PC-9 (cell line): Measurements from ENCODE around the gene GON4L. TPM values are rescaled to one million over a fixed set of nuclear protein-coding genes. Genes with fewer than 3 reads are reported as not detected.

Experiments used
- BruUV-seq: library from RNA; stranded (reverse); fragments of 400-500 nt; replicated peaks from 2 replicates; lab custom pipeline; 2021; lab: Mats Ljungman, UMichigan
- CTCF ChIA-PET: fragments of 300-600 bp; sonication (Branson Sonifier 250); formaldehyde crosslinking; loops from one replicate; lab custom pipeline; 2022; ENCODE audit warnings: antibody characterized with exemption; lab: Charles Lee
- POLR2A ChIA-PET: fragments of 300-600 bp; sonication (Branson Sonifier 250); formaldehyde crosslinking; loops from one replicate; lab custom pipeline; 2022; ENCODE audit warnings: antibody characterized with exemption; ENCODE audit not compliant: unreplicated experiment; lab: Charles Lee
- DNase-seq, 2 experiments: peaks; one replicate each; pipeline versions ENCODE4 v3.0.0 to v3.0.0-alpha.2; 2015 to 2022; ENCODE audit warnings: mixed read lengths in 1 of 2
- H2AFZ ChIP-seq: fragments of 200-600 bp; sonication (generic); 2 replicates; pipeline ENCODE4 v1.8.1; 2017; ENCODE audit warnings: antibody characterized with exemption
- H3F3A ChIP-seq: fragments of 200-600 bp; sonication (generic); 2 replicates; pipeline ENCODE4 v1.8.1; 2017; ENCODE audit warnings: antibody characterized with exemption, mild to moderate bottlenecking, low read depth; ENCODE audit not compliant: insufficient read depth
- H3K27ac ChIP-seq: fragments of 200-600 bp; sonication (generic); 2 replicates; pipeline ENCODE4 v1.6.1; 2016; ENCODE audit warnings: mixed run types
- H3K27me3 ChIP-seq: fragments of 200-600 bp; sonication (generic); 2 replicates; pipeline ENCODE4 v1.6.1; 2016; ENCODE audit warnings: low read depth, mixed run types; ENCODE audit not compliant: insufficient read depth
- H3K36me3 ChIP-seq: fragments of 200-600 bp; sonication (generic); 2 replicates; pipeline ENCODE4 v1.6.1; 2016; ENCODE audit warnings: low read depth, mixed run types
- H3K4me1 ChIP-seq: fragments of 200-600 bp; sonication (generic); replicated peaks from 2 replicates; pipeline ENCODE4 v1.6.1; 2016; ENCODE audit warnings: mixed run types; ENCODE audit not compliant: insufficient read depth
- H3K4me2 ChIP-seq: fragments of 200-600 bp; sonication (generic); 2 replicates; pipeline ENCODE4 v1.6.1; 2017; ENCODE audit warnings: mixed run types
- H3K4me3 ChIP-seq: fragments of 200-600 bp; sonication (generic); 2 replicates; pipeline ENCODE4 v1.6.1; 2016; ENCODE audit warnings: mixed run types
- H3K79me2 ChIP-seq: fragments of 200-600 bp; sonication (generic); 2 replicates; pipeline ENCODE4 v1.6.1; 2017; ENCODE audit warnings: low read depth, mixed run types
- H3K9me2 ChIP-seq: fragments of 200-600 bp; sonication (generic); 2 replicates; pipeline ENCODE4 v1.8.1; 2017; ENCODE audit warnings: mild to moderate bottlenecking; ENCODE audit not compliant: insufficient read depth
- H3K9me3 ChIP-seq: fragments of 200-600 bp; sonication (generic); 2 replicates; pipeline ENCODE4 v1.8.1; 2016; ENCODE audit warnings: low read depth; ENCODE audit not compliant: insufficient read depth
- H4K20me1 ChIP-seq: fragments of 200-600 bp; sonication (generic); 2 replicates; pipeline ENCODE4 v1.8.1; 2017; ENCODE audit not compliant: insufficient read depth
- CTCF ChIP-seq: fragments of 200-600 bp; sonication (generic); conservative IDR thresholded peaks from 2 replicates; pipeline ENCODE4 v1.6.1; 2017; ENCODE audit warnings: mixed run types, antibody characterized with exemption, mild to moderate bottlenecking, moderate library complexity
- EZH2 ChIP-seq: fragments of 200-600 bp; sonication (generic); IDR thresholded peaks from 2 replicates; pipeline ENCODE4 v1.8.0; 2017; ENCODE audit warnings: antibody characterized with exemption, low read depth
- intact Hi-C: fragments of 100-400 bp; cut with micrococcal nuclease; formaldehyde crosslinking; loops from one replicate; pipeline ENCODE4 v1.10.0; 2022; ENCODE audit not compliant: unreplicated experiment
- total RNA-seq: library from RNA; stranded (reverse); gene quantifications from 2 replicates; pipeline ENCODE4 v1.2.3, GENCODE V29; 2021

GON4L gene
- total RNA-seq, 1 experiment from 2014 or later = 45.8 TPM

GRCh38 chr1:155872527-155872926 is 15.5 kb upstream of the GON4L start:
- Histone ChIP-seq H3K4me1 (no peaks in the 10 kb centered on the region), H3K27me3 (no peaks in the 10 kb centered on the region), H3K36me3 (no peaks in the 10 kb centered on the region), H3K4me2 (no peak overlapping the region), H2AFZ (no peak overlapping the region), H3K27ac (no peak overlapping the region), H3K79me2 (no peaks in the 10 kb centered on the region), H4K20me1 (no peaks in the 10 kb centered on the region), H3F3A (no peaks in the 10 kb centered on the region; the same call in 1 of the 2 replicates), H3K9me2 (no peaks in the 10 kb centered on the region), H3K4me3 (no peak overlapping the region), H3K9me3 (no peaks in the 10 kb centered on the region)
- no peak for TF ChIP-seq EZH2
- TF ChIP-seq CTCF = no peak
- no peak for DNase-seq
- intact Hi-C loops = no loop called here
- CTCF ChIA-PET = no interaction called here
- POLR2A ChIA-PET = no interaction called here
- no TSS peak for BruUV-seq

GRCh38 chr1:155871390-155871789 is 14.4 kb upstream of the GON4L start:
- Histone ChIP-seq H3F3A (no peaks in the 10 kb centered on the region; the same call in 1 of the 2 replicates), H3K79me2 (no peaks in the 10 kb centered on the region), H3K4me3 (no peak overlapping the region), H3K27ac (no peak overlapping the region), H3K4me2 (no peak overlapping the region), H3K36me3 (no peaks in the 10 kb centered on the region), H2AFZ (no peak overlapping the region), H3K9me3 (no peaks in the 10 kb centered on the region), H3K4me1 (no peaks in the 10 kb centered on the region), H4K20me1 (no peaks in the 10 kb centered on the region), H3K27me3 (no peaks in the 10 kb centered on the region), H3K9me2 (no peaks in the 10 kb centered on the region)
- CTCF ChIA-PET = no interaction called here
- intact Hi-C loops = no loop called here
- no peak for DNase-seq
- BruUV-seq = no TSS peak
- TF ChIP-seq EZH2 (no peak), CTCF (no peak)
- POLR2A ChIA-PET = no interaction called here

GRCh38 chr1:155867766-155868165 is 10.8 kb upstream of the GON4L start:
- no peaks in the 10 kb centered on the region for H3K27me3 ChIP-seq
- no peaks in the 10 kb centered on the region for H3K9me2 ChIP-seq
- H3K79me2 ChIP-seq = no peaks in the 10 kb centered on the region
- TF ChIP-seq CTCF (no peak), EZH2 (no peak)
- H3K4me3 ChIP-seq = no peak overlapping the region
- H3K4me1 ChIP-seq = no peaks in the 10 kb centered on the region
- H4K20me1 ChIP-seq = no peaks in the 10 kb centered on the region
- H3K27ac ChIP-seq = no peak overlapping the region
- no peak for DNase-seq
- CTCF ChIA-PET = no interaction called here
- H3K4me2 ChIP-seq = no peak overlapping the region
- H3K36me3 ChIP-seq = no peaks in the 10 kb centered on the region
- no TSS peak for BruUV-seq
- intact Hi-C loops = no loop called here
- no peak overlapping the region for H2AFZ ChIP-seq
- no peaks in the 10 kb centered on the region for H3F3A ChIP-seq
- POLR2A ChIA-PET = no interaction called here
- H3K9me3 ChIP-seq = no peaks in the 10 kb centered on the region
